MCF 10A (cell line): Measurements from ENCODE around the gene ST3GAL5. TPM values are rescaled to one million over a fixed set of nuclear protein-coding genes. Genes with fewer than 3 reads are reported as not detected.

Source experiments
- BruUV-seq: library from RNA; stranded (reverse); fragments of 400-500 nt; replicated peaks from 2 replicates; lab custom pipeline; 2021; lab: Mats Ljungman, UMichigan
- CTCF ChIA-PET: fragments of 300-600 bp; sonication (Branson Sonifier 250); formaldehyde crosslinking; extraction: SDS; loops from one replicate; lab custom pipeline; 2021; ENCODE audit warnings: antibody characterized with exemption, inconsistent platforms; lab: Yijun Ruan, JAX
- POLR2A ChIA-PET: fragments of 300-600, 350-650 bp; sonication (Branson Sonifier 250); formaldehyde crosslinking; extraction: SDS; loops from one replicate; lab custom pipeline; 2020; ENCODE audit warnings: antibody characterized with exemption, inconsistent platforms; lab: Yijun Ruan, JAX
- DNase-seq: peaks from one replicate; pipeline ENCODE4 v3.0.0-alpha.2; 2018; ENCODE audit not compliant: unreplicated experiment
- H3K27ac Mint-ChIP-seq: one replicate; pipeline ENCODE4 v1.8.0; 2022; ENCODE audit warnings: mild to moderate bottlenecking, low read depth, mixed read lengths; ENCODE audit not compliant: unreplicated experiment
- H3K27me3 Mint-ChIP-seq: one replicate; pipeline ENCODE4 v1.8.0; 2022; ENCODE audit warnings: mixed read lengths; ENCODE audit not compliant: insufficient read depth, unreplicated experiment
- H3K36me3 Mint-ChIP-seq: one replicate; pipeline ENCODE4 v1.8.0; 2022; ENCODE audit warnings: mild to moderate bottlenecking, moderate library complexity, mixed read lengths; ENCODE audit not compliant: insufficient read depth, unreplicated experiment
- H3K4me1 Mint-ChIP-seq: one replicate; pipeline ENCODE4 v1.8.0; 2022; ENCODE audit warnings: mixed read lengths; ENCODE audit not compliant: insufficient read depth, unreplicated experiment
- H3K4me3 Mint-ChIP-seq: one replicate; pipeline ENCODE4 v1.8.0; 2022; ENCODE audit warnings: mild to moderate bottlenecking, moderate library complexity, mixed read lengths; ENCODE audit not compliant: unreplicated experiment
- H3K9me3 Mint-ChIP-seq: one replicate; pipeline ENCODE4 v1.8.0; 2022; ENCODE audit warnings: mixed read lengths; ENCODE audit not compliant: unreplicated experiment
- intact Hi-C: fragments of 100-400 bp; cut with micrococcal nuclease; formaldehyde crosslinking; loops from 2 replicates; pipeline ENCODE4 v1.14.1; 2022
- total RNA-seq: library from RNA; stranded (reverse); gene quantifications from 2 replicates; pipeline ENCODE4 v1.2.3, GENCODE V29; 2022
- TF ChIP-seq, protein P1 (sequence below): fragments of 200-600 bp; IDR thresholded peaks from one replicate; pipeline ENCODE4 v1.8.0; 2022; ENCODE audit warnings: antibody characterized with exemption, mild to moderate bottlenecking; ENCODE audit not compliant: unreplicated experiment

Gene ST3GAL5
- total RNA-seq, 1 experiment from 2014 or later, result 2.3 TPM

DNA sequence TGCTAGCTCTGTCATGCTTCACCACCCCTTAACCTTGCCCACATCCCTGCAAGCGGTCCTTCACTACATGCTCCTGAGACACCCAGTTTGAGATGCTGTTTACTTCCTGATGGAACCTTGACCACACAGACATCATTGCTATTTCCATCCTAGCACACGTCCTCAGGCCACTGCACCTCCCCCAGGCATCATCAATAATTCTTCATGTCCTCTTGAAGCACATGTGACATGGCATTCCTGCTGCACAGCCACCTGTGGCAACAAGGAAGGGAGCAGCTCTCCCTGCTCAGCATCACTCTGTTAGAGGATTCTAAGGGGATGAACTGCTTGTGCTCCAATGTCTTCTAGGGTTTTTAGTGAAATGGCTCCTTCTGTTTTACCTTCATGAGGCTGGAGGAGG lies 26.1 kb upstream of the ST3GAL5 start:
- H3K9me3 Mint-ChIP-seq, result no peaks in the 10 kb centered on the region
- ChIA-PET CTCF (no interaction called here), POLR2A (no interaction called here)
- TF ChIP-seq, protein P1, sequence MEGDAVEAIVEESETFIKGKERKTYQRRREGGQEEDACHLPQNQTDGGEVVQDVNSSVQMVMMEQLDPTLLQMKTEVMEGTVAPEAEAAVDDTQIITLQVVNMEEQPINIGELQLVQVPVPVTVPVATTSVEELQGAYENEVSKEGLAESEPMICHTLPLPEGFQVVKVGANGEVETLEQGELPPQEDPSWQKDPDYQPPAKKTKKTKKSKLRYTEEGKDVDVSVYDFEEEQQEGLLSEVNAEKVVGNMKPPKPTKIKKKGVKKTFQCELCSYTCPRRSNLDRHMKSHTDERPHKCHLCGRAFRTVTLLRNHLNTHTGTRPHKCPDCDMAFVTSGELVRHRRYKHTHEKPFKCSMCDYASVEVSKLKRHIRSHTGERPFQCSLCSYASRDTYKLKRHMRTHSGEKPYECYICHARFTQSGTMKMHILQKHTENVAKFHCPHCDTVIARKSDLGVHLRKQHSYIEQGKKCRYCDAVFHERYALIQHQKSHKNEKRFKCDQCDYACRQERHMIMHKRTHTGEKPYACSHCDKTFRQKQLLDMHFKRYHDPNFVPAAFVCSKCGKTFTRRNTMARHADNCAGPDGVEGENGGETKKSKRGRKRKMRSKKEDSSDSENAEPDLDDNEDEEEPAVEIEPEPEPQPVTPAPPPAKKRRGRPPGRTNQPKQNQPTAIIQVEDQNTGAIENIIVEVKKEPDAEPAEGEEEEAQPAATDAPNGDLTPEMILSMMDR, result no peak
- no peak for DNase-seq
- H3K4me1 Mint-ChIP-seq, result peaks cover 35% of the 10 kb centered on the region
- peaks cover 6% of the 10 kb centered on the region for H3K36me3 Mint-ChIP-seq
- no peak overlapping the region for H3K27ac Mint-ChIP-seq
- no TSS peak for BruUV-seq
- intact Hi-C loops, result no loop called here
- H3K4me3 Mint-ChIP-seq, result no peak overlapping the region
- no peaks in the 10 kb centered on the region for H3K27me3 Mint-ChIP-seq

DNA sequence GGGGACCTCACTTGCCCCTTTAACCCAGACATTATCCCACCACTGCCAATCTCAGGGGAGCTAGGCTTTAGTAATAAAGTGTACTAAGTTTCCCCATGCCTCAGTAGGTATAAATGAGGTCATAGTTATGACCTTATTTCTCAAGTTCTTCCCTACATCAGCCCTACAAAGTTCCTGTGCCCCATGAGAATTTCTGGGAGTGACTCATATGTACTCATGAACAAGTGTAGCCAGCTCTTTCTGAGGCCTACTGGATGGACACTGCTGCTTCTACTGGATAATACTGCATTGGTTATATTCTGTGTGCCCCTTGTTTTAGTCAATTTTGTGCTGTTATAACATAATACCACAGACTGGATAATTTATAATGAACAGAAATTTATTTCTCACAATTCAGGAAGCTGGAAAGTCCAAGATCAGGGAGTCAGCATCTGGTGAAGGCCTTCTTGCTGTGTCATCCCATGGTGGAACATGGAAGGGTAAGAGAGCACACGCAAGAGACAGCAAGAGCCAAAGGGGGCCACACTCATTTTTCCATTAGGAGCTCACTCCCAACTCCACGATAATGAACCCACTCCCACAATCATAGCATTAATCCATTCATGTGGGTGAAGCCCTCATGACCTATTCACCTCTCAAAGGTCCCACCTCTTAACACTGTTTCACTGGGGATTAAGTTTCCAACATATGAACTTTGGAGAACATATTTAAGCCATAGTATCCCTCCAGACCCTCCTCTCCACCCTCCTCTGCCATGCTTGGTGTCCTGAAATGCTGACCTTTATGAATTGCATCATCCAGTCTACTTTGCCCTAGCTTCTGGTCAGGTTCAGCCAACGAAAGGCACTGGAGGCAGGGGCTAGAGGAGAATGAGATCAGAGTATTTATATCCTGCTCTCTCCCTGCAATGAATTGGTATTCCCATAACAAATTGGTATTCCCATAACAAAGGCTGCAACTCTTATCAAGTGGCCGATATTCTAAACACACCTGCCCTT lies 25.4 kb upstream of the ST3GAL5 start:
- no peaks in the 10 kb centered on the region for H3K9me3 Mint-ChIP-seq

DNA sequence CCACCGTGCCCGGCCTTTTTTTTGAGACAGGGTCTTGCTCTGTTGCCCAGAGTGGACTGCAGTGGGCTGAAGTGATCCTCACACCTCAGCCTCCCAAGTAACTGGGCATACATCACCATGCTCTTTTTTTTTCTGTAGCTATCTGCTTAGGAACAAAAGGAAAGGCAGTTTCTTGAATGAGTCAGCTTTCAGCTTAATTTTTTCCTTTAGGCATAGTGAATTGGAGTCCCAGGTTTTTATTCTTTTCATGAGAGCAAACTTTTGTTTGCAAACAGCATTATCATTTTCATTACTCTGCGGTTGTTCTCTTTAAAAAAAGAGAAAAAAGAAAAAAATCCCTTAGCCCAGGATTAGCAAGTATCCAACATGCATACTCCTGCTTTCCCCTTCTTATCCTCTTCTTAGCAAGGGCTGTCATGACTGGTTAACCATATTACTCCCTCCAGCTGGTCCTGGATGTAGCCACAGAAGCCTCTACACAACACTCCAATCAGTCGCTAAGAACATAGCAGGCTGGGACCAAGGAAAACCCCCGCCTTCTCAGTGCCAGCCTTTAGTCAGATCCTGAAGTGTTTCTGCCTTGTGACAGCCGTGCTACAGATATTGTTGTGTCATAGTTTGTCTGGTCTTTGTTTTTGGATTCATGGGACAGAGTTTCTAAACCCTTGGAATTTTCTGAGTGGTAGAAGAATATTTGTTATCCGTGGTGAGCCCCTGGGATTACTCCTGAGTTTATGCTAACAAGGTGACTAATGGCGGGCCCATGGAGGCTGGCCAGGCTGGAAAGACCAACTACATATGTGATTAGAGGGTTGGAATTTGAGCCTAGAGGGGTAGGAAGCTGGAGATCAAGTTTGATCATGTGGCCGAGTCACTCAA lies 23.3 kb upstream of the ST3GAL5 start:
- peak; percentile 91 for DNase-seq
- no peaks in the 10 kb centered on the region for H3K9me3 Mint-ChIP-seq
- peak overlapping the region; percentile 97 for H3K27ac Mint-ChIP-seq
- ChIA-PET POLR2A (interaction anchor here (0.8 to 2.3 kb wide), 7 partner anchors 8 to 66 kb away, joined by 3 to 10 read pairs (median 5); no protein-coding TSS in a partner anchor), CTCF (interaction anchor here (0.7 to 1.1 kb wide), 4 partner anchors 10 to 113 kb away, joined by 3 to 4 read pairs (median 3); no protein-coding TSS in a partner anchor)
- H3K36me3 Mint-ChIP-seq, result peaks cover 5% of the 10 kb centered on the region
- no TSS peak for BruUV-seq
- H3K27me3 Mint-ChIP-seq, result no peaks in the 10 kb centered on the region
- TF ChIP-seq, protein P1, result no peak
- H3K4me3 Mint-ChIP-seq, result no peak overlapping the region
- peaks cover 52% of the 10 kb centered on the region for H3K4me1 Mint-ChIP-seq
- intact Hi-C loops, result no loop called here

More for the DNA sequence above, 25.4 kb upstream of the ST3GAL5 start:
- DNase-seq, result peak; percentile 58
- Mint-ChIP-seq H3K36me3 (peaks cover 6% of the 10 kb centered on the region), H3K27me3 (no peaks in the 10 kb centered on the region), H3K27ac (peak overlapping the region; percentile 44), H3K4me1 (peaks cover 38% of the 10 kb centered on the region), H3K4me3 (no peak overlapping the region)
- ChIA-PET POLR2A (interaction anchor here (2.3 kb wide), 1 partner anchor 17 kb away, joined by 10 read pairs; no protein-coding TSS in a partner anchor), CTCF (interaction anchor here (0.6 to 1.6 kb wide), 2 partner anchors 86 to 166 kb away, joined by 3 to 4 read pairs; no protein-coding TSS in a partner anchor)
- TF ChIP-seq, protein P1, result no peak
- intact Hi-C loops, result no loop called here
- BruUV-seq, result no TSS peak
